Germinal center (tissue), 1 donor: ENCODE measurements around the gene RPS16.

Source experiments
- DNase-seq: peaks from one replicate; pipeline ENCODE4 v3.0.0; 2012; ENCODE audit warnings: mixed read lengths, low spot score

The RPS16 gene

GRCh38 chr19:39388657-39389056 is 47.1 kb downstream of the RPS16 start:
- no peak for DNase-seq

GRCh38 chr19:39386557-39386956 is 49.2 kb downstream of the RPS16 start:
- DNase-seq = no peak

DNA sequence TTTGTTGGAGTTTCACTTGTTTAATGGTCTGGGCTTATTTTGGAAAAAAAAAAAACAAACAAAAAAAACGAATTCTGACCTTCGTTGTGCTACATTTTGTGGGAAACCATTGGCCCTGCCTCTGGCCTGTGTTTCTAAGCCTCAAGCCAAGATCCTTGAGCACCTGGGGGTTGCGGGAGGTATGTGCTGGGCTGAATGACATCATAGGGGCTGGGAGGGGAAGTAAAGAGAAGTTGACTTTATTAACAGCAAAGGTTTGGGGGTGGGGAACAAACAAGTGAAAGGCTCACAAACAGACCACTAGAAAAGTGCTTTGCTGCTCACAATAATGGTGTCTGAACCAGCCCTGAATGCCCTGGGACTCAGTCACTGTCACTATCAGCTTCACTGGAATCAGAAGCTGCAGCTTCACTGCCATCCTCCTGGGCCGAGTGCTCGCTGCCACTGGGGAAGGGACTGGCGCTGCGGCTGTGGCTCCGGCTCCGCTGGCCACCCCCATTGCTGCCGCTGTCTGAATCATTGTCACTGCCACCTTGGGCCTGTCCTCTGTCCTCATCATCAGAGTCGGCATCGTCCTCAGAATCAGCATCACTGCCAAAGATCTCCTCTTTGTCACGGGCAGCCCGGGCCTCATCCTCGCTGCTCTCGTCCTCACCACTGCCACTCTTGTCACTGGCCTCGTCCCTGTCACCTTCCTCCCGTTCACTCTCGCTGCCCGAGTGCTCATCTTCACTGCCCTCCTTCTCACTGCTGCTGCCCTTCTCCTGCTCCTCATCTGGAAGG is 49.9 kb downstream of the RPS16 start:
- no peak for DNase-seq

GRCh38 chr19:39384839-39385568 is 50.7 kb downstream of the RPS16 start:
- no peak for DNase-seq
